RPMI8226 (cell line): ENCODE measurements around the gene FZD2.

ENCODE experiments used
- DNase-seq: peaks from one replicate; pipeline ENCODE4 v3.0.0-alpha.2; 2015

FZD2 gene

GRCh38 chr17:44608727-44609435 lies 51.6 kb downstream of the FZD2 start:
- DNase-seq = peak; percentile 25

DNA sequence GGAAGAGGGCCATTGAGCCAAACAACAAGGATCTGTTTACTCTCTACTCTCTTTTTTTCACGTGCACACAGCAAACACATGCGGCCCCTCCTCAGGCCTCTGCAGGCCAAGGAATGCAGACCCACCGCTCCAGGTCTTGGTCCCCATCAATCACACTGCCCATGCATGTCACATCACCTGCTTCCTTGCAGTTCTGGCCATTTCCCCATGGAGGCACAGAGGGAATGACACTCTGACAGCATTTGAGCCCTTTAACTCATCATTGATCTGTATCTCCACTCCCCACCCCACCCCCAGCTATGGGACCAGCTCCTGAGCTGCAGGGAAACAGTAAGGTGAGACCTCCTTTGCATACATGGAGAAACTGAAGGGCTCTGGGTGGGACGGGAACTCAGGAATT lies 53.0 kb downstream of the FZD2 start:
- no peak for DNase-seq
